PC-9 (cell line): Measurements from ENCODE around the gene CDC5L. TPM values are rescaled to one million over a fixed set of nuclear protein-coding genes. Genes with fewer than 3 reads are reported as not detected.

Experiments
- BruUV-seq: library from RNA; stranded (reverse); fragments of 400-500 nt; replicated peaks from 2 replicates; lab custom pipeline; 2021; lab: Mats Ljungman, UMichigan
- CTCF ChIA-PET: fragments of 300-600 bp; sonication (Branson Sonifier 250); formaldehyde crosslinking; loops from one replicate; lab custom pipeline; 2022; ENCODE audit warnings: antibody characterized with exemption; lab: Charles Lee
- POLR2A ChIA-PET: fragments of 300-600 bp; sonication (Branson Sonifier 250); formaldehyde crosslinking; loops from one replicate; lab custom pipeline; 2022; ENCODE audit warnings: antibody characterized with exemption; ENCODE audit not compliant: unreplicated experiment; lab: Charles Lee
- DNase-seq, 2 experiments: peaks; one replicate each; pipeline versions ENCODE4 v3.0.0 to v3.0.0-alpha.2; 2015 to 2022; ENCODE audit warnings: mixed read lengths in 1 of 2
- H2AFZ ChIP-seq: fragments of 200-600 bp; sonication (generic); 2 replicates; pipeline ENCODE4 v1.8.1; 2017; ENCODE audit warnings: antibody characterized with exemption
- H3F3A ChIP-seq: fragments of 200-600 bp; sonication (generic); 2 replicates; pipeline ENCODE4 v1.8.1; 2017; ENCODE audit warnings: antibody characterized with exemption, mild to moderate bottlenecking, low read depth; ENCODE audit not compliant: insufficient read depth
- H3K27ac ChIP-seq: fragments of 200-600 bp; sonication (generic); 2 replicates; pipeline ENCODE4 v1.6.1; 2016; ENCODE audit warnings: mixed run types
- H3K27me3 ChIP-seq: fragments of 200-600 bp; sonication (generic); 2 replicates; pipeline ENCODE4 v1.6.1; 2016; ENCODE audit warnings: low read depth, mixed run types; ENCODE audit not compliant: insufficient read depth
- H3K36me3 ChIP-seq: fragments of 200-600 bp; sonication (generic); 2 replicates; pipeline ENCODE4 v1.6.1; 2016; ENCODE audit warnings: low read depth, mixed run types
- H3K4me1 ChIP-seq: fragments of 200-600 bp; sonication (generic); replicated peaks from 2 replicates; pipeline ENCODE4 v1.6.1; 2016; ENCODE audit warnings: mixed run types; ENCODE audit not compliant: insufficient read depth
- H3K4me2 ChIP-seq: fragments of 200-600 bp; sonication (generic); 2 replicates; pipeline ENCODE4 v1.6.1; 2017; ENCODE audit warnings: mixed run types
- H3K4me3 ChIP-seq: fragments of 200-600 bp; sonication (generic); 2 replicates; pipeline ENCODE4 v1.6.1; 2016; ENCODE audit warnings: mixed run types
- H3K79me2 ChIP-seq: fragments of 200-600 bp; sonication (generic); 2 replicates; pipeline ENCODE4 v1.6.1; 2017; ENCODE audit warnings: low read depth, mixed run types
- H3K9me2 ChIP-seq: fragments of 200-600 bp; sonication (generic); 2 replicates; pipeline ENCODE4 v1.8.1; 2017; ENCODE audit warnings: mild to moderate bottlenecking; ENCODE audit not compliant: insufficient read depth
- H3K9me3 ChIP-seq: fragments of 200-600 bp; sonication (generic); 2 replicates; pipeline ENCODE4 v1.8.1; 2016; ENCODE audit warnings: low read depth; ENCODE audit not compliant: insufficient read depth
- H4K20me1 ChIP-seq: fragments of 200-600 bp; sonication (generic); 2 replicates; pipeline ENCODE4 v1.8.1; 2017; ENCODE audit not compliant: insufficient read depth
- CTCF ChIP-seq: fragments of 200-600 bp; sonication (generic); conservative IDR thresholded peaks from 2 replicates; pipeline ENCODE4 v1.6.1; 2017; ENCODE audit warnings: mixed run types, antibody characterized with exemption, mild to moderate bottlenecking, moderate library complexity
- EZH2 ChIP-seq: fragments of 200-600 bp; sonication (generic); IDR thresholded peaks from 2 replicates; pipeline ENCODE4 v1.8.0; 2017; ENCODE audit warnings: antibody characterized with exemption, low read depth
- intact Hi-C: fragments of 100-400 bp; cut with micrococcal nuclease; formaldehyde crosslinking; loops from one replicate; pipeline ENCODE4 v1.10.0; 2022; ENCODE audit not compliant: unreplicated experiment
- total RNA-seq: library from RNA; stranded (reverse); gene quantifications from 2 replicates; pipeline ENCODE4 v1.2.3, GENCODE V29; 2021

The CDC5L gene
- total RNA-seq, 1 experiment from 2014 or later, result 24.0 TPM

DNA sequence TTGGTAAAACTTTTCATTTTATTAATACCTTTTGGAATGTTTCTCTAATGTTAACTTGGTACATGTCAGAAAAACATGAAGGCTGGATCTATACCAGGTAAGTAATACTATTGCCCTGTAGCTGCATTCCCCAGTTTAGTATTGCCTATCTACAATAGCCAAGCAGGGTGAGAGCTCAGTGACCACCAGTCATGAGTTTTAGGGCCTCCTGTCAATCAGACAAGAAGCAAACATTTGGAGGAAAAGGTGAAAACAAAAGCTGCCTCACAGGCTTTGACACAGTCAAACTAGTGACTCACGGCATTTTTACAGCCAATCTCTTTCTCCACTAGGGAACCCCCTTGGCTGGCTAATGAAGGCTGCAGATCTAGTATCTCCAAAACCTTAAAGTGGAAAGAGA lies 9.5 kb upstream of the CDC5L start:
- intact Hi-C loops, result no loop called here
- H3K36me3 ChIP-seq, result no peaks in the 10 kb centered on the region
- peaks cover 48% of the 10 kb centered on the region for H3K27me3 ChIP-seq
- H3K9me2 ChIP-seq, result no peaks in the 10 kb centered on the region
- no peak overlapping the region for H3K4me3 ChIP-seq
- H3K9me3 ChIP-seq, result no peaks in the 10 kb centered on the region
- TF ChIP-seq CTCF (no peak), EZH2 (no peak)
- no peaks in the 10 kb centered on the region for H4K20me1 ChIP-seq
- H3K4me2 ChIP-seq, result no peak overlapping the region
- no peak overlapping the region for H2AFZ ChIP-seq
- no peaks in the 10 kb centered on the region for H3K4me1 ChIP-seq
- H3K79me2 ChIP-seq, result no peaks in the 10 kb centered on the region
- CTCF ChIA-PET, result no interaction called here
- no peak for DNase-seq
- H3F3A ChIP-seq, result no peaks in the 10 kb centered on the region
- no peak overlapping the region for H3K27ac ChIP-seq
- POLR2A ChIA-PET, result no interaction called here
- BruUV-seq, result no TSS peak

- H2AFZ ChIP-seq, result no peak overlapping the region
- no TSS peak for BruUV-seq
- POLR2A ChIA-PET, result no interaction called here
- no peaks in the 10 kb centered on the region for H3K79me2 ChIP-seq
- CTCF ChIA-PET, result no interaction called here
- intact Hi-C loops, result no loop called here
- no peak for TF ChIP-seq EZH2
- no peak for TF ChIP-seq CTCF
- H3K9me3 ChIP-seq, result no peaks in the 10 kb centered on the region
- H3K4me2 ChIP-seq, result no peak overlapping the region
- DNase-seq, result no peak
- H3K4me1 ChIP-seq, result peaks cover 6% of the 10 kb centered on the region
- H3K9me2 ChIP-seq, result no peaks in the 10 kb centered on the region
- H3K4me3 ChIP-seq, result no peak overlapping the region
- peaks cover 29% of the 10 kb centered on the region for H3K27me3 ChIP-seq
- no peaks in the 10 kb centered on the region for H4K20me1 ChIP-seq
- H3K36me3 ChIP-seq, result no peaks in the 10 kb centered on the region
- no peak overlapping the region for H3K27ac ChIP-seq
- no peaks in the 10 kb centered on the region for H3F3A ChIP-seq
Measured at GRCh38 chr6:44381739-44382138, 5.8 kb upstream of the CDC5L start.

- Histone ChIP-seq H3K9me3 (no peaks in the 10 kb centered on the region), H3F3A (no peaks in the 10 kb centered on the region), H3K27me3 (peaks cover 14% of the 10 kb centered on the region), H3K4me2 (peak overlapping the region; percentile 88), H3K36me3 (no peaks in the 10 kb centered on the region), H2AFZ (peak overlapping the region; percentile 85), H3K4me1 (peaks cover 20% of the 10 kb centered on the region), H3K4me3 (peak overlapping the region; percentile 58), H3K27ac (peak overlapping the region; percentile 64), H4K20me1 (peaks cover 14% of the 10 kb centered on the region; the same call in 1 of the 2 replicates), H3K9me2 (no peaks in the 10 kb centered on the region), H3K79me2 (peaks cover 33% of the 10 kb centered on the region)
- POLR2A ChIA-PET, result interaction anchor here (0.6 kb wide), 1 partner anchor 19 kb away, joined by 9 read pairs; no protein-coding TSS in a partner anchor
- DNase-seq, result no peak
- intact Hi-C loops, result loop anchor here (5.0 kb wide), 1 partner anchor 119 kb away; the partner anchor contains the start of gene NFKBIE
- no peak for TF ChIP-seq EZH2
- TF ChIP-seq CTCF, result no peak
- CTCF ChIA-PET, result interaction anchor here (0.6 kb wide), 1 partner anchor 149 kb away, joined by 3 read pairs; no protein-coding TSS in a partner anchor
- BruUV-seq, result no TSS peak
Measured at GRCh38 chr6:44386364-44386928, 1.1 kb upstream of the CDC5L start.
